SK-N-SH (cell line): Measurements from ENCODE around the gene VWF. TPM values are rescaled to one million over a fixed set of nuclear protein-coding genes. Genes with fewer than 3 reads are reported as not detected.
A peak's percentile ranks its signal among the peaks of the same experiment; 100 is the strongest.
"Not testable (repeated sequence)": the region's sequence is repeated elsewhere in the genome, so short reads cannot be mapped to it uniquely, and the experiment has no call there.

ENCODE experiments used
- CTCF ChIA-PET: fragments of 300-600, 350-600 bp; formaldehyde crosslinking; extraction: SDS; loops from one replicate; lab custom pipeline; 2021; lab: Yijun Ruan, JAX
- POLR2A ChIA-PET: fragments of 350-600 bp; sonication (Branson Sonifier 250); formaldehyde crosslinking; extraction: SDS; loops from one replicate; lab custom pipeline; 2020; ENCODE audit warnings: antibody characterized with exemption, inconsistent platforms; lab: Yijun Ruan, JAX
- DNase-seq: peaks from one replicate; pipeline ENCODE4 v3.0.0; 2012
- H2AFZ ChIP-seq: fragments of 200-600 bp; sonication (generic); 2 replicates; pipeline ENCODE4 v1.8.1; 2016; ENCODE audit warnings: antibody characterized with exemption, mild to moderate bottlenecking, low read depth
- H3F3A ChIP-seq: fragments of 200-600 bp; sonication (generic); replicated peaks from 2 replicates; pipeline ENCODE3; 2016; ENCODE audit warnings: antibody characterized with exemption, mild to moderate bottlenecking; ENCODE audit not compliant: insufficient read depth
- H3K27ac ChIP-seq, 2 experiments: fragments of 200-500 bp in 1 of 2; fragments of 200-600 bp in 1 of 2; sonication (Bioruptor generic) in 1 of 2; sonication (generic), shearing (Covaris generic) in 1 of 2; 2 replicates each; pipeline versions ENCODE4 v1.5.1 to v1.6.1; 2014 to 2016; ENCODE audit warnings: low read depth in 2 of 2, inconsistent platforms in 1 of 2, low read length in 1 of 2, mild to moderate bottlenecking in 1 of 2, mixed read lengths in 1 of 2
- H3K27me3 ChIP-seq: fragments of 200-600 bp; sonication (generic), shearing (Covaris generic); 2 replicates; pipeline ENCODE4 v1.6.1; 2016; ENCODE audit warnings: mixed run types; ENCODE audit not compliant: insufficient read depth
- H3K36me3 ChIP-seq, 2 experiments: fragments of 200-500 bp in 1 of 2; fragments of 200-600 bp in 1 of 2; sonication (Bioruptor generic) in 1 of 2; sonication (generic) in 1 of 2; replicated peaks in 1 of 2; 2 replicates each; pipeline versions ENCODE3 to v1.5.1; 2014 to 2016; ENCODE audit warnings: low read length in 1 of 2, mild to moderate bottlenecking in 1 of 2; ENCODE audit not compliant: insufficient read depth in 2 of 2, control insufficient read depth in 1 of 2
- H3K4me1 ChIP-seq, 2 experiments: fragments of 200-500 bp in 1 of 2; fragments of 200-600 bp in 1 of 2; sonication (Bioruptor generic) in 1 of 2; sonication (generic), shearing (Covaris generic) in 1 of 2; 2 replicates each; pipeline versions ENCODE4 v1.5.1 to v1.6.1; 2014 to 2016; ENCODE audit warnings: low read depth in 1 of 2, low read length in 1 of 2, mixed run types in 1 of 2; ENCODE audit not compliant: insufficient read depth in 2 of 2, control insufficient read depth in 1 of 2
- H3K4me2 ChIP-seq: fragments of 200-600 bp; sonication (generic), shearing (Covaris generic); 2 replicates; pipeline ENCODE4 v1.6.1; 2017; ENCODE audit warnings: mixed run types
- H3K4me3 ChIP-seq, 2 experiments: fragments of 200-500 bp in 1 of 2; fragments of 200-600 bp in 1 of 2; sonication (Bioruptor generic) in 1 of 2; sonication (generic), shearing (Covaris generic) in 1 of 2; 2 replicates each; pipeline versions ENCODE4 v1.5.1 to v1.8.1; 2014 to 2016; ENCODE audit warnings: low read depth in 2 of 2, inconsistent platforms in 1 of 2, low read length in 1 of 2, mild to moderate bottlenecking in 1 of 2, mixed read lengths in 1 of 2, moderate library complexity in 1 of 2
- H3K79me2 ChIP-seq: fragments of 200-600 bp; sonication (generic); 2 replicates; pipeline ENCODE4 v1.8.1; 2017; ENCODE audit warnings: mild to moderate bottlenecking; ENCODE audit not compliant: insufficient read depth
- H3K9ac ChIP-seq: fragments of 200-600 bp; sonication (generic); 2 replicates; pipeline ENCODE4 v1.6.1; 2017; ENCODE audit warnings: mixed run types
- H3K9me2 ChIP-seq: fragments of 200-600 bp; sonication (generic); 2 replicates; pipeline ENCODE4 v1.6.1; 2017; ENCODE audit warnings: mixed run types
- H3K9me3 ChIP-seq: fragments of 200-600 bp; sonication (generic); 2 replicates; pipeline ENCODE4 v1.6.1; 2017; ENCODE audit warnings: mixed run types, mild to moderate bottlenecking, moderate library complexity
- H4K20me1 ChIP-seq: fragments of 200-600 bp; sonication (generic); 2 replicates; pipeline ENCODE4 v1.6.1; 2017; ENCODE audit warnings: mild to moderate bottlenecking, mixed run types; ENCODE audit not compliant: insufficient read depth
- CHD2 ChIP-seq: fragments of 150-350 bp; IDR thresholded peaks from 2 replicates; pipeline ENCODE4 v1.6.1; 2018; ENCODE audit warnings: low read length; ENCODE audit not compliant: partially characterized antibody
- EP300 ChIP-seq, 2 experiments: IDR thresholded peaks; 2 replicates each; pipeline versions ENCODE4 v1.4.0 to v1.6.1; 2012; ENCODE audit warnings: borderline replicate concordance in 1 of 2, low read depth in 1 of 2, low read length in 1 of 2
- FOSL2 ChIP-seq: IDR thresholded peaks from 2 replicates; pipeline ENCODE4 v1.4.0; 2012; ENCODE audit warnings: low read depth, mild to moderate bottlenecking, moderate library complexity, borderline replicate concordance
- FOXJ3 ChIP-seq: sonication (generic); formaldehyde crosslinking; IDR thresholded peaks from 2 replicates; pipeline ENCODE4 v1.5.1; 2020; ENCODE audit warnings: mild to moderate bottlenecking, missing genetic modification reagents
- GABPA ChIP-seq: IDR thresholded peaks from 2 replicates; pipeline ENCODE4 v1.4.0; 2012; ENCODE audit warnings: low read depth, mild to moderate bottlenecking
- GATA2 ChIP-seq: sonication (generic); formaldehyde crosslinking; IDR thresholded peaks from 2 replicates; pipeline ENCODE4 v1.5.0; 2020; ENCODE audit warnings: mild to moderate bottlenecking, missing genetic modification reagents
- JUND ChIP-seq: IDR thresholded peaks from 2 replicates; pipeline ENCODE4 v1.4.0; 2012
- NFIC ChIP-seq: IDR thresholded peaks from 2 replicates; pipeline ENCODE4 v1.4.0; 2012; ENCODE audit warnings: borderline replicate concordance
- NRF1 ChIP-seq: IDR thresholded peaks from 2 replicates; pipeline ENCODE4 v1.6.1; 2012; ENCODE audit warnings: low read depth, mild to moderate bottlenecking, low read length
- POLR2AphosphoS5 ChIP-seq: IDR thresholded peaks from 2 replicates; pipeline ENCODE4 v1.6.1; 2012; ENCODE audit warnings: low read depth, low read length
- RAD21 ChIP-seq: IDR thresholded peaks from 2 replicates; pipeline ENCODE4 v1.6.1; 2012; ENCODE audit warnings: mild to moderate bottlenecking, low read length
- RCOR1 ChIP-seq: fragments of 150-350 bp; IDR thresholded peaks from 2 replicates; pipeline ENCODE4 v1.6.1; 2017; ENCODE audit warnings: antibody characterized with exemption, low read length
- REST ChIP-seq: IDR thresholded peaks from 2 replicates; pipeline ENCODE4 v1.6.1; 2012; ENCODE audit warnings: mild to moderate bottlenecking, low read depth, low read length, moderate library complexity
- RXRA ChIP-seq: IDR thresholded peaks from 2 replicates; pipeline ENCODE4 v1.4.0; 2012; ENCODE audit warnings: low read depth, mild to moderate bottlenecking, borderline replicate concordance
- TCF12 ChIP-seq: IDR thresholded peaks from 2 replicates; pipeline ENCODE4 v1.4.0; 2012
- TEAD4 ChIP-seq: IDR thresholded peaks from 2 replicates; pipeline ENCODE4 v1.4.0; 2012; ENCODE audit warnings: mild to moderate bottlenecking, borderline replicate concordance; ENCODE audit not compliant: insufficient read depth
- WGBS: methylation state at CpG from one replicate; pipeline ENCODE4 v1.1.6; 2017; ENCODE audit warnings: low lambda C conversion rate; 5-methylcytosine and 5-hydroxymethylcytosine counted together
- polyA plus RNA-seq, 3 experiments: library from polyadenylated mRNA; depleted of rRNA; stranded (reverse); fragments of >200 nt; gene quantifications; 2 replicates each; pipeline ENCODE4 v1.2.3, GENCODE V29; 2012

VWF gene
- polyA plus RNA-seq, 1 of the 3 experiments (the other 2 are of a cell fraction) = 0.12 TPM

GRCh38 chr12:6157482-6157881 lies 33.0 kb upstream of the VWF start:
- Histone ChIP-seq H3K9ac (no peak overlapping the region), H3K9me2 (no peaks in the 10 kb centered on the region), H3K27me3 (no peaks in the 10 kb centered on the region), H3K9me3 (no peaks in the 10 kb centered on the region), H3K4me1 (peaks cover 0 to 26% of the 10 kb centered on the region in 2 experiments; a peak in 1 of 4 replicates), H4K20me1 (no peaks in the 10 kb centered on the region), H3K27ac (peak overlapping the region in 1 of 2 experiments; percentile 79; a peak in 2 of 4 replicates), H3K4me3 (no peak overlapping the region), H3K36me3 (no peaks in the 10 kb centered on the region), H3F3A (no peaks in the 10 kb centered on the region), H2AFZ (no peak overlapping the region), H3K79me2 (no peaks in the 10 kb centered on the region), H3K4me2 (no peak overlapping the region)
- TF ChIP-seq JUND (no peak), FOSL2 (no peak), NRF1 (no peak)
- ChIA-PET CTCF (interaction anchor here (1.5 to 3.4 kb wide), 2 partner anchors 38 to 121 kb away, joined by 4 to 17 read pairs; no protein-coding TSS in a partner anchor), POLR2A (no interaction called here)
- no peak for DNase-seq
- WGBS = 87% methylated on average over 4 of the region's 4 CpGs

GRCh38 chr12:6154730-6155459 lies 30.4 kb upstream of the VWF start:
- 50% methylated on average over 15 of the region's 15 CpGs for WGBS
- Histone ChIP-seq H3K4me2 (no peak overlapping the region), H2AFZ (no peak overlapping the region), H3K4me3 (no peak overlapping the region), H3F3A (no peaks in the 10 kb centered on the region), H4K20me1 (no peaks in the 10 kb centered on the region), H3K4me1 (peaks cover 0 to 15% of the 10 kb centered on the region in 2 experiments; a peak in 1 of 4 replicates), H3K27me3 (no peaks in the 10 kb centered on the region), H3K9me2 (no peaks in the 10 kb centered on the region), H3K79me2 (no peaks in the 10 kb centered on the region), H3K9ac (no peak overlapping the region), H3K27ac (peak overlapping the region in 1 of 2 experiments; percentile 95; a peak in 2 of 4 replicates), H3K9me3 (no peaks in the 10 kb centered on the region), H3K36me3 (no peaks in the 10 kb centered on the region)
- ChIA-PET POLR2A (interaction anchor here (0.6 to 1.8 kb wide), 8 partner anchors 13 to 954 kb away, joined by 3 to 12 read pairs (median 4); no protein-coding TSS in a partner anchor), CTCF (interaction anchor here (0.8 to 1.8 kb wide), 4 partner anchors 12 to 130 kb away, joined by 3 to 5 read pairs (median 4); no protein-coding TSS in a partner anchor)
- TF ChIP-seq REST = no peak
- peak; percentile 32; the same call in 1 of the 2 replicates for TF ChIP-seq NFIC
- peak; percentile 80 for TF ChIP-seq CHD2
- 0 out of 2 replicates have a peak, but pooled peaks have one; percentile 27 for TF ChIP-seq TCF12
- TF ChIP-seq RAD21 = peak; percentile 25
- TF ChIP-seq POLR2AphosphoS5 = no peak
- peak; percentile 99 for TF ChIP-seq GATA2
- peak; percentile 82 for TF ChIP-seq RCOR1
- peak; percentile 97 for TF ChIP-seq FOXJ3 (CRISPR knock-in tag)
- no peak for TF ChIP-seq RXRA
- TF ChIP-seq TEAD4 = no peak
- TF ChIP-seq NRF1 = no peak
- no peak for TF ChIP-seq GABPA
- peak in 1 of 2 experiments; percentile 93; a peak in 2 of 4 replicates for TF ChIP-seq EP300 (IDR thresholded peaks at IDR 0.05; ENCODE audit: borderline replicate concordance in 1 of 2, low read depth in 1 of 2, low read length in 1 of 2)
- DNase-seq = peak; percentile 92

DNA sequence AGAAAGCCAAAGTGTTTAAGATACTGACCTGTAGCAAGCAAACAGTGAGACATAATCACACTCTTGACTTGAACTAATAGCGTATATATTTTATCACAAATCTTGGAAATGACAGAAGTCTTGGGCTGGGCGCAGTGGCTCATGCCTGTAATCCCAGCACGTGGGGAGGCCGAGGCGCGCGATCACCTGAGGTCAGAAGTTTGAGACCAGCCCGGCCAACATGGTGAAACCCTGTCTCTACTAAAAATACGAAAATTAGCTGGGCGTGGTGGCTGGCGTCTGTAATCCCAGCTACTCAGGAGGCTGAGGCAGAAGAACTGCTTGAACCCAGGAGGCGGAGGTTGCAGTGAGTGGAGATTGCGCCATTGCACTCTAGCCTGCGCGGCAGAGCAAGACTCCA lies 24.3 kb upstream of the VWF start:
- H3K27me3 ChIP-seq, H3K9me3 ChIP-seq, H4K20me1 ChIP-seq, H3K9ac ChIP-seq, H3K9me2 ChIP-seq, POLR2A ChIA-PET, H3K36me3 ChIP-seq, H3K4me2 ChIP-seq, H2AFZ ChIP-seq, H3K79me2 ChIP-seq, H3K4me3 ChIP-seq, DNase-seq, H3F3A ChIP-seq, H3K4me1 ChIP-seq: not testable (repeated sequence)
- CTCF ChIA-PET = interaction anchor here (1.5 kb wide), 1 partner anchor 29 kb away, joined by 3 read pairs; no protein-coding TSS in a partner anchor
- 94% methylated on average over 15 of the region's 15 CpGs for WGBS
- peak overlapping the region in 1 of 2 experiments; percentile 51; a peak in 1 of 4 replicates for H3K27ac ChIP-seq
